GM12878 (cell line): Measurements from ENCODE around the gene AADAC.

Experiments
- BRCA1 ChIP-seq: IDR thresholded peaks from 2 replicates; pipeline ENCODE4 v1.6.1; 2011; ENCODE audit warnings: low read depth, low read length, improper control_type of control experiment
- CEBPB ChIP-seq, 2 experiments: fragments of 150-350 bp in 1 of 2; IDR thresholded peaks; 2 replicates each; pipeline ENCODE4 v1.6.1; 2012 to 2014; ENCODE audit warnings: low read depth in 2 of 2, low read length in 2 of 2, borderline replicate concordance in 1 of 2, inconsistent platforms in 1 of 2
- PAX8 ChIP-seq: fragments of 450-650 bp; IDR thresholded peaks from 2 replicates; pipeline ENCODE4 v1.6.1; 2017; ENCODE audit warnings: mild to moderate bottlenecking, moderate library complexity
- TAF1 ChIP-seq: IDR thresholded peaks from 2 replicates; pipeline ENCODE4 v1.6.1; 2011; ENCODE audit warnings: mild to moderate bottlenecking, low read depth, low read length, borderline replicate concordance
- TF ChIP-seq, protein P1 (sequence below), 3 experiments: IDR thresholded peaks in 2 of 3; conservative IDR thresholded peaks in 1 of 3; 2 replicates each; pipeline ENCODE4 v1.5.1; 2011; ENCODE audit warnings: low read depth in 3 of 3, low read length in 3 of 3, mild to moderate bottlenecking in 3 of 3, control low read depth in 2 of 3, moderate library complexity in 2 of 3, inconsistent platforms in 1 of 3, mixed read lengths in 1 of 3; ENCODE audit not compliant: control insufficient read depth in 2 of 3, insufficient read depth in 1 of 3; ENCODE audit errors: extremely low read depth in 1 of 3

DNA sequence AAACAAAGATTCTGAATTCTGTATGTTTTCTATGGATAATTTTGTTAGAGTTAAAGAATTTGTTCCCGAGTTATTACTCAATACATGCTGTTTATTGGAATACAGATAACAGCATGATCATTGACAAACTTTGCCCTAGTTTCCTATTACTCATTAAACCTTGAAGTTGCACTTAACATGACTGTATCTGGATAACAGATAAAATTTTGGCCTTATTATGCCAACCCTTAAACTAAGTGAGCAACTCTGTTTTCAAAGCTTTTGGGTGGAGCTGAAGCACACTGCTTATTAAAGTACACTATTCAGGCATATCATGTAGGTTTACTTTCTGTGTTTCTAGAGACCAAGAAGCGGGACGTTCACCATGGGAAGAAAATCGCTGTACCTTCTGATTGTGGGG is at the start of gene AADAC:
- TF ChIP-seq BRCA1 (no peak), PAX8 (no peak), CEBPB (IDR thresholded peaks at IDR 0.05; ENCODE audit: borderline replicate concordance in 1 of 2, low read depth in 2 of 2, low read length in 2 of 2) (no peak), TAF1 (no peak)
- TF ChIP-seq, protein P1, sequence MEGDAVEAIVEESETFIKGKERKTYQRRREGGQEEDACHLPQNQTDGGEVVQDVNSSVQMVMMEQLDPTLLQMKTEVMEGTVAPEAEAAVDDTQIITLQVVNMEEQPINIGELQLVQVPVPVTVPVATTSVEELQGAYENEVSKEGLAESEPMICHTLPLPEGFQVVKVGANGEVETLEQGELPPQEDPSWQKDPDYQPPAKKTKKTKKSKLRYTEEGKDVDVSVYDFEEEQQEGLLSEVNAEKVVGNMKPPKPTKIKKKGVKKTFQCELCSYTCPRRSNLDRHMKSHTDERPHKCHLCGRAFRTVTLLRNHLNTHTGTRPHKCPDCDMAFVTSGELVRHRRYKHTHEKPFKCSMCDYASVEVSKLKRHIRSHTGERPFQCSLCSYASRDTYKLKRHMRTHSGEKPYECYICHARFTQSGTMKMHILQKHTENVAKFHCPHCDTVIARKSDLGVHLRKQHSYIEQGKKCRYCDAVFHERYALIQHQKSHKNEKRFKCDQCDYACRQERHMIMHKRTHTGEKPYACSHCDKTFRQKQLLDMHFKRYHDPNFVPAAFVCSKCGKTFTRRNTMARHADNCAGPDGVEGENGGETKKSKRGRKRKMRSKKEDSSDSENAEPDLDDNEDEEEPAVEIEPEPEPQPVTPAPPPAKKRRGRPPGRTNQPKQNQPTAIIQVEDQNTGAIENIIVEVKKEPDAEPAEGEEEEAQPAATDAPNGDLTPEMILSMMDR (IDR thresholded peaks at IDR 0.05 in 2 of 3, conservative IDR thresholded peaks at IDR 0.05 in 1 of 3; ENCODE audit: control insufficient read depth in 2 of 3, extremely low read depth in 1 of 3, insufficient read depth in 1 of 3, low read depth in 3 of 3, low read length in 3 of 3) = no peak
